Neuronal stem cell (in vitro differentiated cells): ENCODE results near the gene ASNS. TPM values are rescaled to one million over a fixed set of nuclear protein-coding genes. Genes with fewer than 3 reads are reported as not detected.

Experiments used
- DNase-seq: peaks from one replicate; pipeline ENCODE4 v3.0.0-alpha.2; 2013; ENCODE audit warnings: low spot score
- H2AFZ ChIP-seq: one replicate; pipeline ENCODE4 v1.6.1; 2013; ENCODE audit warnings: mild to moderate bottlenecking, low read length, inconsistent platforms
- H2AK5ac ChIP-seq: 2 replicates; pipeline ENCODE4 v1.6.1; 2013; ENCODE audit warnings: low read depth, mild to moderate bottlenecking, inconsistent platforms, low read length, moderate library complexity, mixed read lengths
- H2BK120ac ChIP-seq: 2 replicates; pipeline ENCODE4 v1.6.1; 2013; ENCODE audit warnings: low read depth, mild to moderate bottlenecking, inconsistent platforms, low read length, moderate library complexity, mixed read lengths
- H2BK12ac ChIP-seq: one replicate; pipeline ENCODE4 v1.6.1; 2013; ENCODE audit warnings: low read length, inconsistent platforms
- H2BK15ac ChIP-seq: 2 replicates; pipeline ENCODE4 v1.6.1; 2013; ENCODE audit warnings: mild to moderate bottlenecking, low read length, inconsistent platforms, mixed read lengths
- H2BK5ac ChIP-seq: one replicate; pipeline ENCODE4 v1.6.1; 2013; ENCODE audit warnings: inconsistent platforms, mild to moderate bottlenecking, low read length, moderate library complexity
- H3K14ac ChIP-seq: one replicate; pipeline ENCODE4 v1.6.1; 2013; ENCODE audit warnings: low read length, inconsistent platforms
- H3K18ac ChIP-seq: 2 replicates; pipeline ENCODE4 v1.6.1; 2013; ENCODE audit warnings: low read length, inconsistent platforms
- H3K23ac ChIP-seq: 2 replicates; pipeline ENCODE4 v1.6.1; 2013; ENCODE audit warnings: low read depth, mild to moderate bottlenecking, mixed read lengths, low read length, inconsistent platforms; ENCODE audit not compliant: poor library complexity
- H3K27ac ChIP-seq: replicated peaks from 3 replicates; pipeline ENCODE4 v1.5.1; 2013; ENCODE audit warnings: low read length, inconsistent platforms
- H3K27me3 ChIP-seq, 3 experiments: 2 replicates each; pipeline ENCODE4 v1.6.1; 2013; ENCODE audit warnings: low read length in 3 of 3, mild to moderate bottlenecking in 2 of 3, inconsistent platforms in 1 of 3, low read depth in 1 of 3, mixed read lengths in 1 of 3, moderate library complexity in 1 of 3; ENCODE audit not compliant: control insufficient read depth in 3 of 3, insufficient read depth in 3 of 3
- H3K36me3 ChIP-seq, 2 donors: replicated peaks in 1 of 2; 2 replicates each; pipeline ENCODE4 v1.6.1; 2013; ENCODE audit warnings: low read length in 2 of 2; ENCODE audit not compliant: control insufficient read depth in 2 of 2, insufficient read depth in 2 of 2
- H3K4ac ChIP-seq: 2 replicates; pipeline ENCODE4 v1.6.1; 2013; ENCODE audit warnings: inconsistent platforms, mild to moderate bottlenecking, low read length, moderate library complexity
- H3K4me1 ChIP-seq, 2 donors: 1 replicate in 1 of 2; 2 replicates in 1 of 2; pipeline ENCODE4 v1.6.1; 2013; ENCODE audit warnings: low read length in 2 of 2, low read depth in 1 of 2; ENCODE audit not compliant: control insufficient read depth in 2 of 2, insufficient read depth in 1 of 2
- H3K4me2 ChIP-seq: one replicate; pipeline ENCODE4 v1.6.1; 2013; ENCODE audit warnings: mild to moderate bottlenecking, low read length, inconsistent platforms; ENCODE audit not compliant: insufficient read depth, poor library complexity, severe bottlenecking
- H3K4me3 ChIP-seq, 2 donors: 2 replicates each; pipeline ENCODE4 v1.5.1; 2013; ENCODE audit warnings: low read length in 2 of 2, mild to moderate bottlenecking in 2 of 2, inconsistent platforms in 1 of 2, moderate library complexity in 1 of 2
- H3K79me1 ChIP-seq: one replicate; pipeline ENCODE4 v1.6.1; 2013; ENCODE audit warnings: low read depth, mild to moderate bottlenecking, inconsistent platforms, low read length, moderate library complexity
- H3K9ac ChIP-seq: one replicate; pipeline ENCODE4 v1.6.1; 2013; ENCODE audit warnings: mild to moderate bottlenecking, low read depth, low read length, inconsistent platforms; ENCODE audit not compliant: poor library complexity
- H3K9me3 ChIP-seq, 2 donors: replicated peaks in 1 of 2; 2 replicates each; pipeline versions ENCODE3 to v1.6.1; 2013; ENCODE audit warnings: low read length in 2 of 2, mild to moderate bottlenecking in 2 of 2, inconsistent platforms in 1 of 2, low read depth in 1 of 2, mixed read lengths in 1 of 2, moderate library complexity in 1 of 2; ENCODE audit not compliant: control insufficient read depth in 2 of 2, insufficient read depth in 1 of 2
- H4K8ac ChIP-seq: one replicate; pipeline ENCODE4 v1.6.1; 2013; ENCODE audit warnings: low read depth, mild to moderate bottlenecking, inconsistent platforms, low read length, moderate library complexity
- H4K91ac ChIP-seq: one replicate; pipeline ENCODE4 v1.6.1; 2013; ENCODE audit warnings: low read length, low read depth, mild to moderate bottlenecking, inconsistent platforms; ENCODE audit not compliant: poor library complexity
- WGBS, 2 donors: extraction: QIAGEN DNeasy Blood & Tissue Kit; methylation state at CpG; one replicate each; pipeline ENCODE4 v1.1.7; 2013; ENCODE audit warnings: missing lambda C conversion rate in 2 of 2, mixed read lengths in 1 of 2; ENCODE audit not compliant: insufficient read length in 2 of 2, insufficient replicate concordance in 1 of 2; ENCODE audit errors: extremely low coverage in 2 of 2; 5-methylcytosine and 5-hydroxymethylcytosine counted together
- small RNA-seq: library from polyadenylated mRNA; stranded (forward); fragments of <200 nt; extraction: miRNeasy Mini kit (QIAGEN cat#:217004); gene quantifications from one replicate; pipeline ENCODE3, GENCODE V24; 2013; ENCODE audit not compliant: insufficient read depth

The ASNS gene

DNA sequence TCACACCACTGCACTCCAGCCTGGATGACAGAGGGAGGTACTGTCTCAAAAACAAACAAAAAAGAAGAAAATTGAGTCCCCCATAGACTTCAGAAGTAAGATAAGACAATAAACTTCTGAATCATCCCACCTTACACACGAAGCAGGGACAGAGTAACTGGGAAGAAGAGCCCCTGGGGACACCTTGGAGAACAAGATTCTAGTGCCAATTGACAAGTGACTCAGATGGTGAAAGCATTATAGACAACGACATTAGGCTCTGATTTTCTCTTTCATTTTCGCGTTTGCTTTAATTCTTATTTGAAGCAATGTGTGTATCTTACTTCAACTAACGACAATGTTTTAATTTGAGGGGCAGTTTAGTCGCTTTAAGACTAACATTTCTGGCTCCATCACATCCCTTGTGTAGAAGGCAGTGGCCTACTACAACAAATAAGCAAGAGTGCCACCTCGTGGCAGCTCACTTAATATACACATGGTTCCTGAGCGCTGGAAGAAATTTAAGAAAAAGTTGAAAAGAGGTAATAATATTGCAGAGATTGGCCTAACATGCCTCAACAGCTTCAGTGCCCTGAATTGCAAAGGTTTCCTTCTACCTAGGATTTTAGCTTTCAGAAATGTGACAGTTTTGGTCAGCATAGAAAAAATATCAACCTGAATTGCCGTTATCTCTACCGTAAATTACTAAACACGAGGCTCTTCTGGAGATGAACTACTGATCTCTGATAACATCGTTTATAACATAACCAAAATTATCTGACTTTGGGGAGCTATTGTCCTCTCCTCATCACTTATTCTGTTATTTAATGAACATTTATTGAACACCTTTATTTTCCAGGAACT lies 36.7 kb downstream of the ASNS start:
- Histone ChIP-seq H3K27ac (no peak overlapping the region), H3K23ac (no peak overlapping the region), H2BK12ac (no peak overlapping the region), H4K8ac (no peak overlapping the region), H2BK120ac (no peak overlapping the region), H3K14ac (no peak overlapping the region), H2BK15ac (no peak overlapping the region), H3K4me2 (no peak overlapping the region), H3K27me3 (peaks cover 0 to 11% (median 0%) of the 10 kb centered on the region in 3 experiments), H2BK5ac (no peak overlapping the region), H3K4me3 (no peak overlapping the region), H3K9ac (no peak overlapping the region), H4K91ac (no peak overlapping the region), H3K36me3 (no peaks in the 10 kb centered on the region), H3K4ac (no peak overlapping the region), H3K79me1 (no peaks in the 10 kb centered on the region), H3K4me1 (no peaks in the 10 kb centered on the region), H3K9me3 (no peaks in the 10 kb centered on the region), H2AFZ (peak overlapping the region; percentile 23), H2AK5ac (no peak overlapping the region), H3K18ac (no peak overlapping the region)
- DNase-seq, result peak; percentile 63
- no CpG with 5 or more reads among the region's 12 CpGs for WGBS, 2 donors

DNA sequence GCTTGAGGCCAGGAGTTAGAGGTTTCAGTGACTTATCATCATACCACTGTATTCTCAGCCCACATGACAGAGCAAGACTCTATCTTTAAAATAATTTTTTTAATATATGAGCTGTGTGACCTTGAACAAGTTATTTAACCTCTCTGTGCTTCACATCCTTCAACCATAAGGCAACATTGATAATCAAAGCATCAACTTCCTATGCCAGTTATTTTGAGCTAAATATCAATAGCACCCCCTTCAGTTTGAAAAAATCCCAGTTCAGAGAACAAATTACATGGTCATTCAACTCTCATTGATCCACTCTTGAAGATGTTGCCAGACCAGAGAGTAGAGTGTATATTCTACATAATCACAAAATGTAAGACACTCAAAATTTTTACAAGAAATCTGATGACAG lies 53.0 kb downstream of the ASNS start:
- Histone ChIP-seq H4K8ac (no peak overlapping the region), H3K14ac (no peak overlapping the region), H2AK5ac (no peak overlapping the region), H3K79me1 (no peaks in the 10 kb centered on the region), H2BK15ac (no peak overlapping the region), H3K27me3 (no peaks in the 10 kb centered on the region), H2BK120ac (no peak overlapping the region), H3K36me3 (no peaks in the 10 kb centered on the region), H2BK12ac (no peak overlapping the region), H3K18ac (no peak overlapping the region), H2BK5ac (no peak overlapping the region), H3K23ac (no peak overlapping the region), H3K4me1 (peaks cover 0 to 4% of the 10 kb centered on the region in 2 donors), H3K4ac (no peak overlapping the region), H3K4me2 (no peak overlapping the region), H3K27ac (no peak overlapping the region), H3K9ac (no peak overlapping the region), H4K91ac (no peak overlapping the region), H2AFZ (no peak overlapping the region), H3K9me3 (no peaks in the 10 kb centered on the region), H3K4me3 (no peak overlapping the region)
- no peak for DNase-seq

DNA sequence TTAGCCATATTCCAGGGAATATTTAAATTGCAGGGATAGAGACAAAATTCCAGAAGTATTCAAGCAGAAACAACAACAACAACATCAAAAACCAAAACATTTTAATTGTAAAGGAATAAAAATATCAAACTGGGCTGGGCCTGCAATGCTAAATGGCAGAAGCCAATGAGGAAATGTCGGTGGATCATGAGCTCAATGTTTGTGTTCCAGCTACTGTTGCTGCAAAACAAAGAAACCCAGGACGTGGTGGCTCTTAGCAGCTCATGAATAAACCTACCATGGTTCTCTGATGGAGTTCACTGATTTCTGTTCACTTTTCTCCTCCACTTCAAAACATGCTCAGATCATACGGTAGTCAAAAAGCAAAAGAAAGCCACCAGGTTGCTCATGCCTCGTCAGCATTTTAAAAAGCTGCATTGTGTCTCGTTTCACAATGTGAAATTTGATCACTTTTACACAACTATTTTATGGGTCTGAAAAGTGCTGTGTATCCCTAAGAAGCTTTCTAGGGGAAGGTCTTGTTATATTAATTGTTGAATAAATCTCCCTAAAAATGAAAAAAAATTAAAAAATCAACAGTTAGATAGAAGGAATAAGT lies 54.0 kb downstream of the ASNS start:
- no peaks in the 10 kb centered on the region for H3K36me3 ChIP-seq
- no peak overlapping the region for H3K23ac ChIP-seq
- H2BK5ac ChIP-seq, result no peak overlapping the region
- H3K4me3 ChIP-seq, result no peak overlapping the region
- no peaks in the 10 kb centered on the region for H3K79me1 ChIP-seq
- no peak overlapping the region for H2BK15ac ChIP-seq
- no peak overlapping the region for H2BK12ac ChIP-seq
- no peak overlapping the region for H2BK120ac ChIP-seq
- H4K8ac ChIP-seq, result no peak overlapping the region
- no peak overlapping the region for H3K9ac ChIP-seq
- no peak overlapping the region for H3K4ac ChIP-seq
- no peaks in the 10 kb centered on the region for H3K27me3 ChIP-seq
- peaks cover 0 to 4% of the 10 kb centered on the region in 2 donors for H3K4me1 ChIP-seq
- WGBS, 2 donors, result no CpG with 5 or more reads among the region's 5 CpGs
- H3K18ac ChIP-seq, result no peak overlapping the region
- no peak overlapping the region for H4K91ac ChIP-seq
- no peaks in the 10 kb centered on the region for H3K9me3 ChIP-seq
- DNase-seq, result no peak
- H2AFZ ChIP-seq, result peak overlapping the region; percentile 69
- no peak overlapping the region for H2AK5ac ChIP-seq
- no peak overlapping the region for H3K27ac ChIP-seq
- no peak overlapping the region for H3K14ac ChIP-seq
- H3K4me2 ChIP-seq, result no peak overlapping the region

Small RNAs within 50 kb of the gene (small RNA-seq; reads per million reads assigned to genes)
- gene AC005326.1 (not detected), gene AC079781.2 (not detected), gene SNRPCP9 (not detected)
